ENCODE measurements around the gene EPHA6. TPM values are rescaled to one million over a fixed set of nuclear protein-coding genes. Genes with fewer than 3 reads are reported as not detected.

EPHA6 gene
- total and polyA plus RNA-seq, 10 of the 15 experiments (the other 5 are each of a cell fraction or from before 2014, with no cell fraction given): not detected

DNA sequence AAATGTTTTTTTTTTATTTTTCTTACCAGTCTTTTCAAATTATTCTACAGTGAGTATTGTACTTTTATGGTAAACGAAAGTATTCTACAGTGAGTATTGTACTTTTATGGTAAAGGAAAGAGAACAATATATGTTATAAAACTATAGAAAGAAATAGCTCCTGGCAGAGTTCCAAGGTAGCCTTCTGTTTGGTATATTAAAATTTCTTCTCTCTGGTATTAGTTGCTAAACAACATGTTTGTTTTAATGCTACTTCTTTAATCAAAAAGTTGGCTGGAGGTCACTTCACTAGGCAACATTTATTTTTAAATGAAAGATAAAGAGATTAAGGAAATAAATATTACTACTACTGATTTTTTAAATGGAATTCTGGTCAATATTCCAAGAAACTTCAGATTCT is 841.6 kb downstream of the EPHA6 start:
- Histone ChIP-seq H3K4me1 (ENCODE audit: control insufficient read depth, insufficient read depth, low read length) (no peaks in the 10 kb centered on the region), H3K27me3 (replicated peaks in 1 of 2; ENCODE audit: control insufficient read depth in 2 of 2, insufficient read depth in 2 of 2, low read length in 1 of 2) (no peaks in the 10 kb centered on the region), H2AFZ (ENCODE audit: control insufficient read depth, low read depth, low read length) (no peak overlapping the region), H3K79me2 (ENCODE audit: control insufficient read depth, insufficient read depth, low read length) (no peaks in the 10 kb centered on the region), H3K4me2 (ENCODE audit: control insufficient read depth, insufficient read depth) (no peak overlapping the region), H3K9me3 (replicated peaks; ENCODE audit: control insufficient read depth, insufficient read depth, low read length) (no peaks in the 10 kb centered on the region), H3K36me3 (ENCODE audit: control insufficient read depth in 2 of 2, insufficient read depth in 2 of 2, low read length in 1 of 2) (no peaks in the 10 kb centered on the region), H3K27ac (ENCODE audit: control insufficient read depth, insufficient read depth) (no peak overlapping the region), H3K4me3 (no peak overlapping the region), H3K9ac (ENCODE audit: control insufficient read depth, insufficient read depth, low read length) (no peak overlapping the region), H4K20me1 (ENCODE audit: control insufficient read depth, insufficient read depth) (no peaks in the 10 kb centered on the region)
- ChIA-PET POLR2A (no interaction called here), RAD21 (ENCODE audit: unreplicated experiment) (no interaction called here), SMC1A (ENCODE audit: uncharacterized antibody, unreplicated experiment) (no interaction called here), CTCF (no interaction called here)
- WGBS (ENCODE audit: insufficient coverage, insufficient replicate concordance, low lambda C conversion rate, missing lambda C conversion rate): 0% methylated on average over 1 of the region's 1 CpG
- intact Hi-C loops (cut with micrococcal nuclease; ENCODE audit: unreplicated experiment) (no loop called here), in situ Hi-C loops (cut with MboI) (no loop called here)
- no peak for FAIRE-seq
- no peak for DNase-seq (ENCODE audit: low read depth, low spot score)
- BruUV-seq (replicated peaks): no TSS peak
- no peak for ATAC-seq
- no peak for TF ChIP-seq SIX5 (IDR thresholded peaks at IDR 0.05; ENCODE audit: low read depth, low read length, severe bottlenecking)
- no peak for TF ChIP-seq FOXM1 (IDR thresholded peaks at IDR 0.05; ENCODE audit: low read depth, low read length)
- TF ChIP-seq, protein P1, sequence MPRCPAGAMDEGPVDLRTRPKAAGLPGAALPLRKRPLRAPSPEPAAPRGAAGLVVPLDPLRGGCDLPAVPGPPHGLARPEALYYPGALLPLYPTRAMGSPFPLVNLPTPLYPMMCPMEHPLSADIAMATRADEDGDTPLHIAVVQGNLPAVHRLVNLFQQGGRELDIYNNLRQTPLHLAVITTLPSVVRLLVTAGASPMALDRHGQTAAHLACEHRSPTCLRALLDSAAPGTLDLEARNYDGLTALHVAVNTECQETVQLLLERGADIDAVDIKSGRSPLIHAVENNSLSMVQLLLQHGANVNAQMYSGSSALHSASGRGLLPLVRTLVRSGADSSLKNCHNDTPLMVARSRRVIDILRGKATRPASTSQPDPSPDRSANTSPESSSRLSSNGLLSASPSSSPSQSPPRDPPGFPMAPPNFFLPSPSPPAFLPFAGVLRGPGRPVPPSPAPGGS (IDR thresholded peaks at IDR 0.05; ENCODE audit: borderline replicate concordance, insufficient read depth, low read depth, low read length, poor library complexity, severe bottlenecking): no peak
- no peak for TF ChIP-seq RUNX3 (IDR thresholded peaks at IDR 0.05; ENCODE audit: low read length)
- TF ChIP-seq WRNIP1 (IDR thresholded peaks at IDR 0.05; ENCODE audit: borderline replicate concordance, low read depth, low read length): no peak
- no peak for TF ChIP-seq CREB1 (IDR thresholded peaks at IDR 0.05; ENCODE audit: low read depth)
- no peak for TF ChIP-seq SMAD1 (IDR thresholded peaks at IDR 0.05; ENCODE audit: low read depth, partially characterized antibody)
- TF ChIP-seq, protein P2, sequence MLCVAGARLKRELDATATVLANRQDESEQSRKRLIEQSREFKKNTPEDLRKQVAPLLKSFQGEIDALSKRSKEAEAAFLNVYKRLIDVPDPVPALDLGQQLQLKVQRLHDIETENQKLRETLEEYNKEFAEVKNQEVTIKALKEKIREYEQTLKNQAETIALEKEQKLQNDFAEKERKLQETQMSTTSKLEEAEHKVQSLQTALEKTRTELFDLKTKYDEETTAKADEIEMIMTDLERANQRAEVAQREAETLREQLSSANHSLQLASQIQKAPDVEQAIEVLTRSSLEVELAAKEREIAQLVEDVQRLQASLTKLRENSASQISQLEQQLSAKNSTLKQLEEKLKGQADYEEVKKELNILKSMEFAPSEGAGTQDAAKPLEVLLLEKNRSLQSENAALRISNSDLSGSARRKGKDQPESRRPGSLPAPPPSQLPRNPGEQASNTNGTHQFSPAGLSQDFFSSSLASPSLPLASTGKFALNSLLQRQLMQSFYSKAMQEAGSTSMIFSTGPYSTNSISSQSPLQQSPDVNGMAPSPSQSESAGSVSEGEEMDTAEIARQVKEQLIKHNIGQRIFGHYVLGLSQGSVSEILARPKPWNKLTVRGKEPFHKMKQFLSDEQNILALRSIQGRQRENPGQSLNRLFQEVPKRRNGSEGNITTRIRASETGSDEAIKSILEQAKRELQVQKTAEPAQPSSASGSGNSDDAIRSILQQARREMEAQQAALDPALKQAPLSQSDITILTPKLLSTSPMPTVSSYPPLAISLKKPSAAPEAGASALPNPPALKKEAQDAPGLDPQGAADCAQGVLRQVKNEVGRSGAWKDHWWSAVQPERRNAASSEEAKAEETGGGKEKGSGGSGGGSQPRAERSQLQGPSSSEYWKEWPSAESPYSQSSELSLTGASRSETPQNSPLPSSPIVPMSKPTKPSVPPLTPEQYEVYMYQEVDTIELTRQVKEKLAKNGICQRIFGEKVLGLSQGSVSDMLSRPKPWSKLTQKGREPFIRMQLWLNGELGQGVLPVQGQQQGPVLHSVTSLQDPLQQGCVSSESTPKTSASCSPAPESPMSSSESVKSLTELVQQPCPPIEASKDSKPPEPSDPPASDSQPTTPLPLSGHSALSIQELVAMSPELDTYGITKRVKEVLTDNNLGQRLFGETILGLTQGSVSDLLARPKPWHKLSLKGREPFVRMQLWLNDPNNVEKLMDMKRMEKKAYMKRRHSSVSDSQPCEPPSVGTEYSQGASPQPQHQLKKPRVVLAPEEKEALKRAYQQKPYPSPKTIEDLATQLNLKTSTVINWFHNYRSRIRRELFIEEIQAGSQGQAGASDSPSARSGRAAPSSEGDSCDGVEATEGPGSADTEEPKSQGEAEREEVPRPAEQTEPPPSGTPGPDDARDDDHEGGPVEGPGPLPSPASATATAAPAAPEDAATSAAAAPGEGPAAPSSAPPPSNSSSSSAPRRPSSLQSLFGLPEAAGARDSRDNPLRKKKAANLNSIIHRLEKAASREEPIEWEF (IDR thresholded peaks at IDR 0.05; ENCODE audit: insufficient replicate concordance, low read depth, low read length): no peak
- no peak for TF ChIP-seq HDGF (IDR thresholded peaks at IDR 0.05)
- no peak for TF ChIP-seq SUPT20H (IDR thresholded peaks at IDR 0.05; ENCODE audit: borderline replicate concordance, control insufficient read depth, low read depth, low read length)
- TF ChIP-seq CBX3 (IDR thresholded peaks at IDR 0.05; ENCODE audit: borderline replicate concordance, low read depth): no peak
- TF ChIP-seq, protein P3, sequence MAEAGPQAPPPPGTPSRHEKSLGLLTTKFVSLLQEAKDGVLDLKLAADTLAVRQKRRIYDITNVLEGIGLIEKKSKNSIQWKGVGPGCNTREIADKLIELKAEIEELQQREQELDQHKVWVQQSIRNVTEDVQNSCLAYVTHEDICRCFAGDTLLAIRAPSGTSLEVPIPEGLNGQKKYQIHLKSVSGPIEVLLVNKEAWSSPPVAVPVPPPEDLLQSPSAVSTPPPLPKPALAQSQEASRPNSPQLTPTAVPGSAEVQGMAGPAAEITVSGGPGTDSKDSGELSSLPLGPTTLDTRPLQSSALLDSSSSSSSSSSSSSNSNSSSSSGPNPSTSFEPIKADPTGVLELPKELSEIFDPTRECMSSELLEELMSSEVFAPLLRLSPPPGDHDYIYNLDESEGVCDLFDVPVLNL (IDR thresholded peaks at IDR 0.05; ENCODE audit: low read depth, low read length): no peak
- TF ChIP-seq, protein P4, sequence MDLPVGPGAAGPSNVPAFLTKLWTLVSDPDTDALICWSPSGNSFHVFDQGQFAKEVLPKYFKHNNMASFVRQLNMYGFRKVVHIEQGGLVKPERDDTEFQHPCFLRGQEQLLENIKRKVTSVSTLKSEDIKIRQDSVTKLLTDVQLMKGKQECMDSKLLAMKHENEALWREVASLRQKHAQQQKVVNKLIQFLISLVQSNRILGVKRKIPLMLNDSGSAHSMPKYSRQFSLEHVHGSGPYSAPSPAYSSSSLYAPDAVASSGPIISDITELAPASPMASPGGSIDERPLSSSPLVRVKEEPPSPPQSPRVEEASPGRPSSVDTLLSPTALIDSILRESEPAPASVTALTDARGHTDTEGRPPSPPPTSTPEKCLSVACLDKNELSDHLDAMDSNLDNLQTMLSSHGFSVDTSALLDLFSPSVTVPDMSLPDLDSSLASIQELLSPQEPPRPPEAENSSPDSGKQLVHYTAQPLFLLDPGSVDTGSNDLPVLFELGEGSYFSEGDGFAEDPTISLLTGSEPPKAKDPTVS (IDR thresholded peaks at IDR 0.05; ENCODE audit: low read depth, low read length): no peak
- TF ChIP-seq ETV6 (conservative IDR thresholded peaks at IDR 0.05 in 1 of 2, IDR thresholded peaks at IDR 0.05 in 1 of 2; ENCODE audit: borderline replicate concordance in 1 of 2, low read depth in 1 of 2): no peak
- TF ChIP-seq ESRRA (IDR thresholded peaks at IDR 0.05; ENCODE audit: low read length): no peak

Measured in GM12878 (cell line).